HepG2 (cell line): ENCODE data around the gene FOXK2. TPM values are rescaled to one million over a fixed set of nuclear protein-coding genes. Genes with fewer than 3 reads are reported as not detected.
A peak's percentile ranks its signal among the peaks of the same experiment; 100 is the strongest.

Experiments
- ASH2L ChIP-seq: fragments of 300-600, 200-600 bp; sonication (generic); IDR thresholded peaks from 2 replicates; pipeline ENCODE4 v1.7.0; 2017; ENCODE audit warnings: low read depth, mild to moderate bottlenecking, moderate library complexity, mixed read lengths, low read length; ENCODE audit not compliant: insufficient read length
- ATRX ChIP-seq: sonication (generic); formaldehyde crosslinking; IDR thresholded peaks from 2 replicates; pipeline ENCODE4 v1.4.0; 2020; ENCODE audit warnings: missing genetic modification reagents, borderline replicate concordance
- DNMT1 ChIP-seq: sonication (generic); formaldehyde crosslinking; IDR thresholded peaks from 2 replicates; pipeline ENCODE4 v1.5.1; 2020; ENCODE audit warnings: mild to moderate bottlenecking, missing genetic modification reagents
- FOXJ3 ChIP-seq: sonication (generic); formaldehyde crosslinking; IDR thresholded peaks from 2 replicates; pipeline ENCODE4 v1.4.0; 2020; ENCODE audit warnings: missing genetic modification reagents, mild to moderate bottlenecking, borderline replicate concordance
- FOXO1 ChIP-seq: sonication (generic); formaldehyde crosslinking; IDR thresholded peaks from 2 replicates; pipeline ENCODE4 v1.4.0; 2020; ENCODE audit warnings: missing genetic modification reagents
- HHEX ChIP-seq: IDR thresholded peaks from 2 replicates; pipeline ENCODE4 v1.6.1; 2016; ENCODE audit warnings: control low read depth
- HMGA1 ChIP-seq: sonication (generic); formaldehyde crosslinking; conservative IDR thresholded peaks from 2 replicates; pipeline ENCODE4 v1.4.0; 2020; ENCODE audit warnings: missing genetic modification reagents
- KAT2B ChIP-seq: fragments of 150-350 bp; IDR thresholded peaks from 2 replicates; pipeline ENCODE4 v1.6.1; 2014; ENCODE audit warnings: low read depth, low read length, borderline replicate concordance
- KLF15 ChIP-seq: sonication (generic); formaldehyde crosslinking; IDR thresholded peaks from 2 replicates; pipeline ENCODE4 v1.8.1; 2023; ENCODE audit warnings: borderline replicate concordance, mild to moderate bottlenecking, inconsistent platforms, missing genetic modification reagents, mixed read lengths
- MAZ ChIP-seq, 2 experiments: sonication (generic) in 1 of 2; formaldehyde crosslinking in 1 of 2; IDR thresholded peaks; 2 replicates each; pipeline versions ENCODE4 v1.5.0 to v1.6.1; 2012 to 2020; ENCODE audit warnings: low read depth in 2 of 2, mild to moderate bottlenecking in 2 of 2, borderline replicate concordance in 1 of 2, improper control_type of control experiment in 1 of 2, low read length in 1 of 2, missing genetic modification reagents in 1 of 2, moderate library complexity in 1 of 2
- MZF1 ChIP-seq: sonication (generic); formaldehyde crosslinking; IDR thresholded peaks from 2 replicates; pipeline ENCODE4 v1.8.1; 2023; ENCODE audit warnings: mild to moderate bottlenecking, missing genetic modification reagents, borderline replicate concordance
- PHB2 ChIP-seq: fragments of 450-650 bp; IDR thresholded peaks from 2 replicates; pipeline ENCODE4 v1.6.1; 2018; ENCODE audit not compliant: partially characterized antibody
- RBAK ChIP-seq: sonication (generic); formaldehyde crosslinking; IDR thresholded peaks from 2 replicates; pipeline ENCODE4 v1.5.1; 2020; ENCODE audit warnings: mild to moderate bottlenecking, missing genetic modification reagents
- SAP130 ChIP-seq: IDR thresholded peaks from 2 replicates; pipeline ENCODE4 v1.6.1; 2016; ENCODE audit warnings: low read depth
- SNAI1 ChIP-seq: sonication (generic); formaldehyde crosslinking; IDR thresholded peaks from 2 replicates; pipeline ENCODE4 v1.5.0; 2020; ENCODE audit warnings: mild to moderate bottlenecking, missing genetic modification reagents, borderline replicate concordance
- SRF ChIP-seq: IDR thresholded peaks from 2 replicates; pipeline ENCODE4 v1.6.1; 2011; ENCODE audit warnings: mild to moderate bottlenecking, low read depth, low read length, moderate library complexity
- ZC3H4 ChIP-seq: sonication (generic); formaldehyde crosslinking; IDR thresholded peaks from 2 replicates; pipeline ENCODE4 v1.4.0; 2020; ENCODE audit warnings: missing genetic modification reagents, borderline replicate concordance
- ZFAT ChIP-seq: sonication (generic); formaldehyde crosslinking; conservative IDR thresholded peaks from 2 replicates; pipeline ENCODE4 v1.8.1; 2023; ENCODE audit warnings: missing genetic modification reagents, inconsistent platforms
- ZNF30 ChIP-seq: sonication (generic); formaldehyde crosslinking; IDR thresholded peaks from 2 replicates; pipeline ENCODE4 v1.5.0; 2020; ENCODE audit warnings: mild to moderate bottlenecking, missing genetic modification reagents
- ZNF589 ChIP-seq: sonication (generic); formaldehyde crosslinking; conservative IDR thresholded peaks from 2 replicates; pipeline ENCODE4 v1.8.0; 2022; ENCODE audit warnings: mild to moderate bottlenecking, moderate library complexity, missing genetic modification reagents
- ZNF672 ChIP-seq: sonication (generic); formaldehyde crosslinking; IDR thresholded peaks from 2 replicates; pipeline ENCODE4 v1.8.1; 2022; ENCODE audit warnings: missing genetic modification reagents
- polyA plus RNA-seq, 8 experiments: library from polyadenylated mRNA; depleted of rRNA in 3 of 8; stranded (reverse) in 7 of 8; unstranded in 1 of 8; fragments of >200 nt; fragmentation: Illumina TruSeq in 4 of 8; extraction: Trizol in 4 of 8; gene quantifications; 2 replicates each; pipeline versions ENCODE4 v1.2.1 to v1.2.3, GENCODE V29; 2011 to 2016; ENCODE audit warnings: low read depth in 4 of 8, missing spikeins in 1 of 8, mixed read lengths in 1 of 8; ENCODE audit not compliant: insufficient read depth in 1 of 8
- total RNA-seq, 5 experiments: library from RNA; depleted of rRNA; stranded (reverse); fragments of >200 nt; fragmentation: Illumina TruSeq; extraction: Trizol; gene quantifications; 2 replicates each; pipeline ENCODE4 v1.2.3, GENCODE V29; 2016; ENCODE audit warnings: low read depth in 1 of 5
- TF ChIP-seq, protein P1 (sequence below): sonication (generic); formaldehyde crosslinking; IDR thresholded peaks from 2 replicates; pipeline ENCODE4 v1.4.0; 2020; ENCODE audit warnings: mild to moderate bottlenecking, missing genetic modification reagents
- TF ChIP-seq, protein P2 (sequence below): sonication (generic); formaldehyde crosslinking; IDR thresholded peaks from 2 replicates; pipeline ENCODE4 v1.4.0; 2020; ENCODE audit warnings: mild to moderate bottlenecking, missing genetic modification reagents
- TF ChIP-seq, protein P3 (sequence below): sonication (generic); formaldehyde crosslinking; IDR thresholded peaks from 2 replicates; pipeline ENCODE4 v1.5.0; 2020; ENCODE audit warnings: missing genetic modification reagents
- TF ChIP-seq, protein P4 (sequence below): sonication (generic); formaldehyde crosslinking; IDR thresholded peaks from 2 replicates; pipeline ENCODE4 v1.4.0; 2020; ENCODE audit warnings: missing genetic modification reagents, borderline replicate concordance

FOXK2 gene
- total and polyA plus RNA-seq, 2 of the 13 experiments (the other 11 are each of a cell fraction or from before 2014, with no cell fraction given), result 67.1 to 67.2 TPM

DNA sequence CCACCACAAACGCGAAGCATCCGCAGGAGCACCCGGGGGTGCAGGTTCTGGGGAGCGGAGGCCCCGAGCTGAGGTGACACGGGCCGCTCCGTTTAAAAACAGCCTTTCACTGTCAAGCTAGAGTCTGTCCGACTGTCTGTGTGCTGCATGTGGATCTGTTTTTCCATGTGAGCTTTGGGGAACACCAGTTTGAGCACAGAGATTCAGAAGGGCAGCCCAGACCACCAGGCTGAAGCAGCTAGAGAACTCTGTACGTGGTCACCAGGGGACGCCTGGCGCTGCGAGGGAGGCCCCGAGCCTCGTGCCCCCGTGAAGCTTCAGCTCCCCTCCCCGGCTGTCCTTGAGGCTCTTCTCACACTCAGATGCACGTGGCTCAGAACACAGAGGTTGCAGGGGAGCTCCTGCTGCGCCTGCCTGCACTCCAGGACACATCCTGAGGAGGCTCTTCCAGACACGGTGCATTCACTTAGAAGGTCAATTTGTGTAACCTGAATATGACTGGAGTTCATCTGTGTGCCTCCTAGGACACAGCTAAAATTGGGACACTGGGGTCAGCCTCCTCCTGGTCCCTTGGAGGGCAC, 15.7 kb upstream of the FOXK2 start (continued):
- TF ChIP-seq MAZ (IDR thresholded peaks at IDR 0.05; ENCODE audit: borderline replicate concordance, low read depth, low read length) (no peak), MAZ (CRISPR knock-in tag; IDR thresholded peaks at IDR 0.05; ENCODE audit: low read depth) (peak; percentile 70; the same call in 1 of the 2 replicates), DNMT1 (CRISPR knock-in tag) (no peak), KAT2B (no peak), SNAI1 (peak; percentile 78; the same call in 1 of the 2 replicates), ZNF672 (CRISPR knock-in tag) (no peak), ZFAT (CRISPR knock-in tag) (0 out of 2 replicates have a peak, but pooled peaks have one; percentile 35), PHB2 (no peak), ASH2L (no peak), SRF (no peak), FOXO1 (CRISPR knock-in tag) (peak; percentile 24; the same call in 1 of the 2 replicates), ZNF589 (CRISPR knock-in tag) (peak; percentile 59; the same call in 1 of the 2 replicates), HHEX (no peak), ZNF30 (CRISPR knock-in tag) (no peak), RBAK (CRISPR knock-in tag) (no peak), ZC3H4 (CRISPR knock-in tag) (0 out of 2 replicates have a peak, but pooled peaks have one; percentile 31), ATRX (CRISPR knock-in tag) (no peak), FOXJ3 (CRISPR knock-in tag) (no peak), KLF15 (CRISPR knock-in tag) (0 out of 2 replicates have a peak, but pooled peaks have one; percentile 64), MZF1 (CRISPR knock-in tag) (0 out of 2 replicates have a peak, but pooled peaks have one; percentile 77), HMGA1 (CRISPR knock-in tag) (no peak), SAP130 (CRISPR knock-in tag) (peak; percentile 83)
- TF ChIP-seq, protein P1, sequence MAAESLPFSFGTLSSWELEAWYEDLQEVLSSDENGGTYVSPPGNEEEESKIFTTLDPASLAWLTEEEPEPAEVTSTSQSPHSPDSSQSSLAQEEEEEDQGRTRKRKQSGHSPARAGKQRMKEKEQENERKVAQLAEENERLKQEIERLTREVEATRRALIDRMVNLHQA, result no peak
- TF ChIP-seq, protein P2, sequence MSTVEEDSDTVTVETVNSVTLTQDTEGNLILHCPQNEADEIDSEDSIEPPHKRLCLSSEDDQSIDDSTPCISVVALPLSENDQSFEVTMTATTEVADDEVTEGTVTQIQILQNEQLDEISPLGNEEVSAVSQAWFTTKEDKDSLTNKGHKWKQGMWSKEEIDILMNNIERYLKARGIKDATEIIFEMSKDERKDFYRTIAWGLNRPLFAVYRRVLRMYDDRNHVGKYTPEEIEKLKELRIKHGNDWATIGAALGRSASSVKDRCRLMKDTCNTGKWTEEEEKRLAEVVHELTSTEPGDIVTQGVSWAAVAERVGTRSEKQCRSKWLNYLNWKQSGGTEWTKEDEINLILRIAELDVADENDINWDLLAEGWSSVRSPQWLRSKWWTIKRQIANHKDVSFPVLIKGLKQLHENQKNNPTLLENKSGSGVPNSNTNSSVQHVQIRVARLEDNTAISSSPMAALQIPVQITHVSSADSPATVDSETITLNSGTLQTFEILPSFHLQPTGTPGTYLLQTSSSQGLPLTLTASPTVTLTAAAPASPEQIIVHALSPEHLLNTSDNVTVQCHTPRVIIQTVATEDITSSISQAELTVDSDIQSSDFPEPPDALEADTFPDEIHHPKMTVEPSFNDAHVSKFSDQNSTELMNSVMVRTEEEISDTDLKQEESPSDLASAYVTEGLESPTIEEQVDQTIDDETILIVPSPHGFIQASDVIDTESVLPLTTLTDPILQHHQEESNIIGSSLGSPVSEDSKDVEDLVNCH (CRISPR knock-in tag), result no peak
- TF ChIP-seq, protein P3, sequence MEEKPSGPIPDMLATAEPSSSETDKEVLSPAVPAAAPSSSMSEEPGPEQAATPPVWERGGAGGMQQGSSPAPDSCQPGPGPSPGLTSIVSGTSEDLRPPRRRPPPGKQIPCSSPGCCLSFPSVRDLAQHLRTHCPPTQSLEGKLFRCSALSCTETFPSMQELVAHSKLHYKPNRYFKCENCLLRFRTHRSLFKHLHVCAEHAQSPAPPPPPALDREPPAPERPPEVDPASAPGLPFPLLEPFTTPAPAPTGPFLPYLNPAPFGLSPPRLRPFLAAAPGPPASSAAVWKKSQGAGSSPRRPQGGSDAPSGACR (CRISPR knock-in tag), result peak; percentile 35; the same call in 1 of the 2 replicates
- TF ChIP-seq, protein P4, sequence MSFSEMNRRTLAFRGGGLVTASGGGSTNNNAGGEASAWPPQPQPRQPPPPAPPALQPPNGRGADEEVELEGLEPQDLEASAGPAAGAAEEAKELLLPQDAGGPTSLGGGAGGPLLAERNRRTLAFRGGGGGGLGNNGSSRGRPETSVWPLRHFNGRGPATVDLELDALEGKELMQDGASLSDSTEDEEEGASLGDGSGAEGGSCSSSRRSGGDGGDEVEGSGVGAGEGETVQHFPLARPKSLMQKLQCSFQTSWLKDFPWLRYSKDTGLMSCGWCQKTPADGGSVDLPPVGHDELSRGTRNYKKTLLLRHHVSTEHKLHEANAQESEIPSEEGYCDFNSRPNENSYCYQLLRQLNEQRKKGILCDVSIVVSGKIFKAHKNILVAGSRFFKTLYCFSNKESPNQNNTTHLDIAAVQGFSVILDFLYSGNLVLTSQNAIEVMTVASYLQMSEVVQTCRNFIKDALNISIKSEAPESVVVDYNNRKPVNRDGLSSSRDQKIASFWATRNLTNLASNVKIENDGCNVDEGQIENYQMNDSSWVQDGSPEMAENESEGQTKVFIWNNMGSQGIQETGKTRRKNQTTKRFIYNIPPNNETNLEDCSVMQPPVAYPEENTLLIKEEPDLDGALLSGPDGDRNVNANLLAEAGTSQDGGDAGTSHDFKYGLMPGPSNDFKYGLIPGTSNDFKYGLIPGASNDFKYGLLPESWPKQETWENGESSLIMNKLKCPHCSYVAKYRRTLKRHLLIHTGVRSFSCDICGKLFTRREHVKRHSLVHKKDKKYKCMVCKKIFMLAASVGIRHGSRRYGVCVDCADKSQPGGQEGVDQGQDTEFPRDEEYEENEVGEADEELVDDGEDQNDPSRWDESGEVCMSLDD (CRISPR knock-in tag), result 0 out of 2 replicates have a peak, but pooled peaks have one; percentile 46
